CD14-positive monocyte (primary cell): ENCODE data around the gene MRPL30. TPM values are rescaled to one million over a fixed set of nuclear protein-coding genes. Genes with fewer than 3 reads are reported as not detected.
A peak's percentile ranks its signal among the peaks of the same experiment; 100 is the strongest.

ENCODE experiments used
- DNase-seq, 3 donors: peaks; one replicate each; pipeline ENCODE4 v3.0.0-alpha.2; 2011 to 2022
- H2AFZ ChIP-seq: 2 replicates; pipeline ENCODE4 v1.6.0; 2012; ENCODE audit warnings: mild to moderate bottlenecking, low read depth, low read length, inconsistent platforms; ENCODE audit not compliant: insufficient read depth, poor library complexity, severe bottlenecking
- H3K27ac ChIP-seq, 2 donors: 1 replicate in 1 of 2; 2 replicates in 1 of 2; pipeline ENCODE4 v1.5.1; 2012 to 2013; ENCODE audit warnings: low read length in 2 of 2, control low read depth in 1 of 2, inconsistent platforms in 1 of 2, low read depth in 1 of 2, mild to moderate bottlenecking in 1 of 2
- H3K27me3 ChIP-seq, 2 donors: one replicate each; pipeline versions ENCODE4 v1.6.0 to v1.6.1; 2011 to 2013; ENCODE audit warnings: low read length in 2 of 2; ENCODE audit not compliant: control insufficient read depth in 2 of 2, insufficient read depth in 2 of 2
- H3K36me3 ChIP-seq, 2 donors: replicated peaks in 1 of 2; 1 replicate in 1 of 2; 2 replicates in 1 of 2; pipeline versions ENCODE4 v1.5.1 to v1.6.1; 2012 to 2013; ENCODE audit warnings: low read length in 2 of 2, control low read depth in 1 of 2, inconsistent platforms in 1 of 2, mild to moderate bottlenecking in 1 of 2; ENCODE audit not compliant: insufficient read depth in 2 of 2, control insufficient read depth in 1 of 2
- H3K4me1 ChIP-seq, 2 donors: 1 replicate in 1 of 2; 2 replicates in 1 of 2; pipeline versions ENCODE4 v1.5.1 to v1.6.1; 2012 to 2013; ENCODE audit warnings: low read length in 2 of 2, control low read depth in 1 of 2, inconsistent platforms in 1 of 2, mild to moderate bottlenecking in 1 of 2, moderate library complexity in 1 of 2; ENCODE audit not compliant: insufficient read depth in 2 of 2, control insufficient read depth in 1 of 2
- H3K4me2 ChIP-seq: replicated peaks from 2 replicates; pipeline ENCODE3; 2012; ENCODE audit warnings: low read length, moderate library complexity, mild to moderate bottlenecking; ENCODE audit not compliant: poor library complexity, severe bottlenecking; ENCODE audit errors: extremely low read depth
- H3K4me3 ChIP-seq, 3 experiments: fragments of 200-600 bp in 1 of 3; sonication (generic) in 1 of 3; replicated peaks in 1 of 3; 1 replicate in 2 of 3; 2 replicates in 1 of 3; pipeline ENCODE4 v1.5.1; 2011 to 2013; ENCODE audit warnings: low read length in 3 of 3, mild to moderate bottlenecking in 3 of 3, control low read depth in 2 of 3, low read depth in 2 of 3, inconsistent platforms in 1 of 3, moderate library complexity in 1 of 3
- H3K79me2 ChIP-seq: 2 replicates; pipeline ENCODE4 v1.6.0; 2012; ENCODE audit warnings: mild to moderate bottlenecking, control low read depth, inconsistent platforms, low read length, moderate library complexity; ENCODE audit not compliant: insufficient read depth
- H3K9ac ChIP-seq: 2 replicates; pipeline ENCODE4 v1.6.0; 2017; ENCODE audit warnings: low read length, mild to moderate bottlenecking; ENCODE audit not compliant: insufficient read depth, poor library complexity, severe bottlenecking
- H3K9me3 ChIP-seq, 2 donors: replicated peaks in 1 of 2; 1 replicate in 1 of 2; 2 replicates in 1 of 2; pipeline versions ENCODE4 v1.5.1 to v1.6.1; 2012 to 2013; ENCODE audit warnings: low read length in 2 of 2, control low read depth in 1 of 2; ENCODE audit not compliant: control insufficient read depth in 1 of 2, insufficient read depth in 1 of 2
- H4K20me1 ChIP-seq: 2 replicates; pipeline ENCODE4 v1.6.0; 2012; ENCODE audit warnings: mild to moderate bottlenecking, low read length, control low read depth, moderate library complexity; ENCODE audit not compliant: insufficient read depth
- H3K27ac Mint-ChIP-seq, 7 donors: one replicate each; pipeline ENCODE4 v1.8.0; 2020; ENCODE audit warnings: mild to moderate bottlenecking in 7 of 7, mixed read lengths in 7 of 7, moderate library complexity in 6 of 7, inconsistent platforms in 2 of 7
- H3K27me3 Mint-ChIP-seq, 3 donors: one replicate each; pipeline ENCODE4 v1.8.0; 2021 to 2022; ENCODE audit warnings: low read depth in 3 of 3, mild to moderate bottlenecking in 3 of 3, mixed read lengths in 3 of 3, moderate library complexity in 3 of 3, inconsistent platforms in 1 of 3
- H3K36me3 Mint-ChIP-seq, 2 donors: one replicate each; pipeline ENCODE4 v1.8.0; 2020; ENCODE audit warnings: mixed read lengths in 2 of 2, inconsistent platforms in 1 of 2, mild to moderate bottlenecking in 1 of 2
- H3K4me1 Mint-ChIP-seq: one replicate; pipeline ENCODE4 v1.8.0; 2020; ENCODE audit warnings: mild to moderate bottlenecking, mixed read lengths
- H3K4me3 Mint-ChIP-seq, 2 donors: one replicate each; pipeline ENCODE4 v1.8.0; 2020; ENCODE audit warnings: mild to moderate bottlenecking in 2 of 2, mixed read lengths in 2 of 2, moderate library complexity in 1 of 2
- H3K9me3 Mint-ChIP-seq, 7 donors: one replicate each; pipeline ENCODE4 v1.8.0; 2020 to 2022; ENCODE audit warnings: mixed read lengths in 7 of 7, mild to moderate bottlenecking in 6 of 7, moderate library complexity in 6 of 7, inconsistent platforms in 2 of 7
- CTCF ChIP-seq: fragments of 200-600 bp; IDR thresholded peaks from one replicate; pipeline ENCODE4 v1.8.0; 2022; ENCODE audit warnings: antibody characterized with exemption, mild to moderate bottlenecking
- WGBS: methylation state at CpG from one replicate; pipeline ENCODE4 v1.1.5; 2013; ENCODE audit warnings: missing lambda C conversion rate; ENCODE audit not compliant: insufficient coverage; 5-methylcytosine and 5-hydroxymethylcytosine counted together
- intact Hi-C, 2 donors: fragments of 100-400 bp; cut with micrococcal nuclease; formaldehyde crosslinking; loops; one replicate each; pipeline versions ENCODE4 v1.15.0 to v1.15.1; 2023
- polyA plus RNA-seq, 3 donors: library from polyadenylated mRNA; depleted of rRNA in 1 of 3; unstranded in 2 of 3; stranded (reverse) in 1 of 3; fragments of 300-500 nt in 2 of 3; fragments of >200 nt in 1 of 3; fragmentation: Illumina TruSeq in 2 of 3; gene quantifications; 1 replicate in 2 of 3; 2 replicates in 1 of 3; pipeline ENCODE4 v1.2.3, GENCODE V29; 2012 to 2021

MRPL30 gene
- polyA plus RNA-seq, 3 donors = 6.3 to 14.2 (median 9.7) TPM

- Histone ChIP-seq H3K4me1 (peaks cover 21 to 36% of the 10 kb centered on the region in 2 donors), H3K4me3 (peak overlapping the region; percentile 79 to 99 (median 97)), H3K36me3 (no peaks in the 10 kb centered on the region), H3K79me2 (no peaks in the 10 kb centered on the region), H3K9me3 (no peaks in the 10 kb centered on the region), H4K20me1 (no peaks in the 10 kb centered on the region), H2AFZ (peak overlapping the region; percentile 99), H3K9ac (peak overlapping the region; percentile 76), H3K27ac (peak overlapping the region; percentile 56 to 65), H3K27me3 (peaks cover 0 to 5% of the 10 kb centered on the region in 2 donors), H3K4me2 (peak overlapping the region; percentile 83)
- peak in 1 of 3 donors; percentile 10 for DNase-seq
- Mint-ChIP-seq H3K27ac (peak overlapping the region; percentile 33 to 88 (median 70)), H3K36me3 (no peaks in the 10 kb centered on the region), H3K4me1 (peaks cover 48% of the 10 kb centered on the region), H3K9me3 (peaks cover 0 to 2% (median 0%) of the 10 kb centered on the region in 7 donors), H3K27me3 (peaks cover 0 to 15% (median 9%) of the 10 kb centered on the region in 3 donors), H3K4me3 (peak overlapping the region; percentile 96 to 98)
- intact Hi-C loops = loop anchor here in 1 of 2 donors (5.0 kb wide), 1 partner anchor 37 kb away; no protein-coding TSS in a partner anchor
- TF ChIP-seq CTCF = no peak
- WGBS = under 1% methylated on average over 20 of the region's 21 CpGs
Measured at GRCh38 chr2:99140860-99141109, 40.2 kb upstream of the MRPL30 start.

DNA sequence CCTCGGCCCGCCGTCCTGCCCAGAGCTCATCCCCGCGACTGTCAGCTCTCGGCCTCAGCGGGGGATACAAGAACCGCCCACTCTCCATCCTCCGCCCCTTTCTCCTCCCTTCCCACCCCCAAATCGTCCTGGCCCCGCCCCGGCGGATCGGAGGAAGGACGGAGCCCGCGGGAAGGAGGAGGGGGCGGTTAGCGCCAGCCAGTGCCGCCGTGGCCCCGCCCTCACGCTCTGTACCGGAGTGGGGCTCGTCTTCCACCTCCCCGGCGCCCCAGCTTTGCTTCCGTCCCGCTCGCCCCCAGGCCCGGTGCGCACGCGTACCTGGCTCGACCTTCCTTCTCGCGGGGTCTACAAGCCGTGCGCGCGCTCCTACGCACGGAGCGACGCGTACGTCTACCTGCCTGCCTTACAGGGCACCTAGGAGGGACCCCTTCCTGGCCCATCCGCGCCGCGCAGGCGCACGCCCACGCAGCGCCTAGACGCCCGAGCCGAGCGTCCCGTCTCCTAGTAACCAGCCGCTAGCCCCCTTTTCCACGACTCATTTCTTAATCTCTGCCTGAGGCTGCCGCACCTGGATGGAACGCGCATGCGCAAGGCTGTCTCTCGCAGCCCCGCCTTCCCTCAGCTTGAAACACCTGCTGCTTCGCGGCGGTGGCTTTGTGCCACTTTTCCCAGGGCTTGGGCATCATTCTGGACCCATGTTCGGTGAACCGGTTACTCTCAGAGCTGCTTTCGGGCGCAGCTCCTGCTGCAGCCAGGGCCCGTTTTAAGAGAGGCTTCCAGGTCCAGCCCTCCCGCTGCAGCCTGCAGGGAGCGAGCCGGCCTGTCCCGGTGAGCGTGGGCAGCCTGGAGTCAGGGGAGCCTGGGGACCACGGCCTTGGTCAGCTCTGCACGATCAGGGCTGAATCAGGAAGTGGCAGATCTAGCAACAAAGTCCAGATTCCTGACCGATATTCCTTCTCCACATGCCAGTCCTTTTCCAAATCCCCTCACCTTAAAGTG, 39.6 kb upstream of the MRPL30 start, which contains the start of gene C2orf15:
Gene C2orf15 (plus strand): TSS at position 598 of the 999 bp plus-strand sequence. CDS start 8,852 bp downstream, outside the sequence.
- Mint-ChIP-seq H3K36me3 (no peaks in the 10 kb centered on the region), H3K27me3 (peaks cover 0 to 15% (median 9%) of the 10 kb centered on the region in 3 donors), H3K27ac (peak within 1 kb of the TSS; percentile 79 to 89 (median 87)), H3K4me3 (peak within 1 kb of the TSS; percentile 96 to 98), H3K9me3 (peaks cover 0 to 2% (median 0%) of the 10 kb centered on the region in 7 donors), H3K4me1 (peaks cover 48% of the 10 kb centered on the region)
- H3K9me3 ChIP-seq = no peaks in the 10 kb centered on the region
- peak; percentile 72 to 79 (median 74) for DNase-seq
- no peaks in the 10 kb centered on the region for H3K36me3 ChIP-seq
- intact Hi-C loops = loop anchor here in 1 of 2 donors (5.0 kb wide), 1 partner anchor 36 kb away; no protein-coding TSS in a partner anchor
- under 1% methylated on average over 74 of the region's 84 CpGs for WGBS
- H3K9ac ChIP-seq = peak within 1 kb of the TSS; percentile 76
- peak within 1 kb of the TSS; percentile 83 for H3K4me2 ChIP-seq
- peak within 1 kb of the TSS; percentile 99 for H2AFZ ChIP-seq
- peaks cover 21 to 36% of the 10 kb centered on the region in 2 donors for H3K4me1 ChIP-seq
- no peak for TF ChIP-seq CTCF
- H4K20me1 ChIP-seq = no peaks in the 10 kb centered on the region
- no peaks in the 10 kb centered on the region for H3K79me2 ChIP-seq
- H3K27me3 ChIP-seq = peaks cover 0 to 5% of the 10 kb centered on the region in 2 donors
- peak within 1 kb of the TSS; percentile 56 to 65 for H3K27ac ChIP-seq
- H3K4me3 ChIP-seq = peak within 1 kb of the TSS; percentile 79 to 99 (median 97)
